Panc1 (cell line): ENCODE results near the gene ZNF683. TPM values are rescaled to one million over a fixed set of nuclear protein-coding genes. Genes with fewer than 3 reads are reported as not detected.

Source experiments
- ATAC-seq: fragments of 200-7000 bp; cut with Tn5 transposase; 2 replicates; pipeline ENCODE4 v1.9.1; 2020; ENCODE audit warnings: mild to moderate bottlenecking, moderate library complexity
- BruUV-seq: library from RNA; stranded (reverse); fragments of 400-500 nt; replicated peaks from 2 replicates; lab custom pipeline; 2021; lab: Mats Ljungman, UMichigan
- CTCF ChIA-PET: fragments of 300-600 bp; sonication (Branson Sonifier 250); formaldehyde crosslinking; loops from one replicate; lab custom pipeline; 2022; ENCODE audit warnings: antibody characterized with exemption; lab: Charles Lee
- POLR2A ChIA-PET: fragments of 300-600 bp; sonication (Branson Sonifier 250); formaldehyde crosslinking; loops from one replicate; lab custom pipeline; 2022; ENCODE audit warnings: antibody characterized with exemption; lab: Charles Lee
- DNase-seq: peaks from one replicate; pipeline ENCODE4 v3.0.0-alpha.2; 2010; ENCODE audit warnings: low read depth, low spot score
- H3K27ac ChIP-seq: 2 replicates; pipeline ENCODE4 v1.5.1; 2011; ENCODE audit warnings: mild to moderate bottlenecking, low read length, inconsistent platforms
- H3K27me3 ChIP-seq: fragments of 200-500 bp; sonication (Bioruptor generic); 2 replicates; pipeline ENCODE4 v1.6.0; 2014; ENCODE audit warnings: low read length, inconsistent platforms; ENCODE audit not compliant: control insufficient read depth, insufficient read depth
- H3K36me3 ChIP-seq: fragments of 200-500 bp; sonication (Bioruptor generic); 2 replicates; pipeline ENCODE4 v1.5.1; 2014; ENCODE audit warnings: inconsistent platforms, mild to moderate bottlenecking, low read length, moderate library complexity; ENCODE audit not compliant: control insufficient read depth, insufficient read depth
- H3K4me1 ChIP-seq: 2 replicates; pipeline ENCODE4 v1.5.1; 2011; ENCODE audit warnings: inconsistent platforms, mild to moderate bottlenecking, low read length, moderate library complexity; ENCODE audit not compliant: control insufficient read depth, insufficient read depth
- H3K4me3 ChIP-seq, 2 experiments: 2 replicates each; pipeline ENCODE4 v1.5.1; 2011 to 2012; ENCODE audit warnings: low read depth in 2 of 2, low read length in 2 of 2, mild to moderate bottlenecking in 2 of 2, inconsistent platforms in 1 of 2, moderate library complexity in 1 of 2
- H3K9me3 ChIP-seq: fragments of 200-500 bp; sonication (Bioruptor generic); 2 replicates; pipeline ENCODE4 v1.5.1; 2014; ENCODE audit warnings: low read depth, mild to moderate bottlenecking, inconsistent platforms, low read length, moderate library complexity; ENCODE audit not compliant: control insufficient read depth, insufficient read depth
- CTCF ChIP-seq: fragments of 450-650 bp; IDR thresholded peaks from 2 replicates; pipeline ENCODE4 v1.5.1; 2017; ENCODE audit warnings: mild to moderate bottlenecking
- POLR2AphosphoS5 ChIP-seq: IDR thresholded peaks from 2 replicates; pipeline ENCODE4 v1.6.1; 2012; ENCODE audit warnings: mild to moderate bottlenecking, low read depth, low read length, moderate library complexity
- REST ChIP-seq, 2 experiments: IDR thresholded peaks; 2 replicates each; pipeline ENCODE4 v1.6.1; 2011 to 2012; ENCODE audit warnings: low read depth in 2 of 2, control low read depth in 1 of 2, low read length in 1 of 2, mild to moderate bottlenecking in 1 of 2, moderate library complexity in 1 of 2; ENCODE audit not compliant: insufficient read depth in 1 of 2
- SIN3A ChIP-seq: IDR thresholded peaks from 2 replicates; pipeline ENCODE4 v1.6.1; 2012; ENCODE audit warnings: low read depth, mild to moderate bottlenecking, low read length, moderate library complexity, borderline replicate concordance; ENCODE audit not compliant: insufficient read depth
- TCF7L2 ChIP-seq: IDR thresholded peaks from 2 replicates; pipeline ENCODE4 v1.6.1; 2011; ENCODE audit warnings: mild to moderate bottlenecking, low read depth, low read length, inconsistent platforms
- in situ Hi-C: cut with HindIII; loops from 2 replicates; pipeline ENCODE4 v1.10.0; 2016; ENCODE audit warnings: low sequenced_read_pairs, low pct_unique_long_range_greater_than_20kb
- intact Hi-C: fragments of 100-400 bp; cut with micrococcal nuclease; formaldehyde crosslinking; loops from one replicate; pipeline ENCODE4 v1.10.0; 2022; ENCODE audit not compliant: unreplicated experiment
- total RNA-seq: library from RNA; stranded (reverse); gene quantifications from one replicate; pipeline ENCODE4 v1.2.1, GENCODE V29; 2021; ENCODE audit not compliant: unreplicated experiment

The ZNF683 gene
- total RNA-seq, 1 experiment from 2014 or later: not detected

- no peaks in the 10 kb centered on the region for H3K4me1 ChIP-seq
- BruUV-seq: no TSS peak
- no peak for TF ChIP-seq POLR2AphosphoS5
- no peak for TF ChIP-seq CTCF
- TF ChIP-seq SIN3A: no peak
- DNase-seq (no peak), ATAC-seq (no peak)
- H3K27me3 ChIP-seq: no peaks in the 10 kb centered on the region
- ChIA-PET CTCF (no interaction called here), POLR2A (no interaction called here)
- intact Hi-C loops (no loop called here), in situ Hi-C loops (no loop called here)
- H3K27ac ChIP-seq: no peak overlapping the region
- no peaks in the 10 kb centered on the region for H3K9me3 ChIP-seq
- H3K36me3 ChIP-seq: no peaks in the 10 kb centered on the region
- H3K4me3 ChIP-seq: no peak overlapping the region
Measured at GRCh38 chr1:26401891-26402290, 29.3 kb upstream of the ZNF683 start.

GRCh38 chr1:26399034-26399433, 26.5 kb upstream of the ZNF683 start:
- BruUV-seq: no TSS peak
- Histone ChIP-seq H3K4me3 (no peak overlapping the region), H3K36me3 (no peaks in the 10 kb centered on the region), H3K4me1 (no peaks in the 10 kb centered on the region), H3K9me3 (no peaks in the 10 kb centered on the region), H3K27me3 (no peaks in the 10 kb centered on the region), H3K27ac (no peak overlapping the region)
- ChIA-PET POLR2A (no interaction called here), CTCF (interaction anchor here (0.6 to 0.7 kb wide), 2 partner anchors 172 to 240 kb away, joined by 3 to 4 read pairs; no protein-coding TSS in a partner anchor)
- TF ChIP-seq TCF7L2 (no peak), POLR2AphosphoS5 (no peak), SIN3A (no peak), CTCF (no peak), REST (IDR thresholded peaks at IDR 0.05; ENCODE audit: insufficient read depth in 1 of 2, low read depth in 2 of 2, low read length in 1 of 2) (no peak)
- DNase-seq (no peak), ATAC-seq (no peak)
- in situ Hi-C loops (no loop called here), intact Hi-C loops (no loop called here)
